Kidney epithelial cell (primary cell): ENCODE data around the gene TMEM42. TPM values are rescaled to one million over a fixed set of nuclear protein-coding genes. Genes with fewer than 3 reads are reported as not detected.

Source experiments
- DNase-seq: peaks from one replicate; pipeline ENCODE4 v3.0.0-alpha.2; 2010; ENCODE audit warnings: low read depth
- H3K27me3 ChIP-seq: 2 replicates; pipeline ENCODE4 v1.6.0; 2011; ENCODE audit warnings: low read length; ENCODE audit not compliant: control insufficient read depth, insufficient read depth
- H3K36me3 ChIP-seq: 2 replicates; pipeline ENCODE4 v1.5.1; 2011; ENCODE audit warnings: low read length; ENCODE audit not compliant: control insufficient read depth, insufficient read depth
- H3K4me3 ChIP-seq: 2 replicates; pipeline ENCODE4 v1.5.1; 2011; ENCODE audit warnings: low read depth, mild to moderate bottlenecking, control low read depth, low read length
- total RNA-seq: library from RNA; depleted of rRNA; stranded (reverse); fragments of >200 nt; gene quantifications from 2 replicates; pipeline ENCODE4 v1.2.3, GENCODE V29; 2015
- TF ChIP-seq, protein P1 (sequence below): IDR thresholded peaks from 2 replicates; pipeline ENCODE4 v1.5.1; 2011; ENCODE audit warnings: mild to moderate bottlenecking, moderate library complexity, low read length, control low read depth, inconsistent platforms; ENCODE audit not compliant: insufficient read depth, poor library complexity, severe bottlenecking

The TMEM42 gene
- total RNA-seq, 1 donor from 2014 or later: 12.9 TPM

DNA sequence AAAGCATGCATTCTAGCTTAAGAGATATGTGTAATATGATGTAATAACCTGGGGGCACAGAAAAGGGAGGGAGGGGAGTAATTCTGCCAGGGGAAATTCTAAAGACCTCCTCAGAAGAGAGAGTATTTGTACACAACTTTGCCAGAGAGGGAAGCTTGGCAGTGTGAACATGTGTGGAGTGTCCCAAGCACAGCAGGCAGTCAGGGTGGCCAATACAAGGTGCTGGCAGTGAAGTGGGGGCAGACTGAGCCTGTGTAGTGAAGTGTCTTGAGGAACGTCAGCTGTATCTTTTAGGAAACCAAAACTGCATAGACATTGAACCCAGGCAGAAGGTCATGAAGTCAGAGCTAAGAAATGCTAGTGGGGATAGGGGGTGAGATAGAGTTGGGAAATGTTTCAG, 29.7 kb upstream of the TMEM42 start:
- H3K27me3 ChIP-seq: no peaks in the 10 kb centered on the region
- DNase-seq: no peak
- no peaks in the 10 kb centered on the region for H3K36me3 ChIP-seq
- no peak overlapping the region for H3K4me3 ChIP-seq
- TF ChIP-seq, protein P1, sequence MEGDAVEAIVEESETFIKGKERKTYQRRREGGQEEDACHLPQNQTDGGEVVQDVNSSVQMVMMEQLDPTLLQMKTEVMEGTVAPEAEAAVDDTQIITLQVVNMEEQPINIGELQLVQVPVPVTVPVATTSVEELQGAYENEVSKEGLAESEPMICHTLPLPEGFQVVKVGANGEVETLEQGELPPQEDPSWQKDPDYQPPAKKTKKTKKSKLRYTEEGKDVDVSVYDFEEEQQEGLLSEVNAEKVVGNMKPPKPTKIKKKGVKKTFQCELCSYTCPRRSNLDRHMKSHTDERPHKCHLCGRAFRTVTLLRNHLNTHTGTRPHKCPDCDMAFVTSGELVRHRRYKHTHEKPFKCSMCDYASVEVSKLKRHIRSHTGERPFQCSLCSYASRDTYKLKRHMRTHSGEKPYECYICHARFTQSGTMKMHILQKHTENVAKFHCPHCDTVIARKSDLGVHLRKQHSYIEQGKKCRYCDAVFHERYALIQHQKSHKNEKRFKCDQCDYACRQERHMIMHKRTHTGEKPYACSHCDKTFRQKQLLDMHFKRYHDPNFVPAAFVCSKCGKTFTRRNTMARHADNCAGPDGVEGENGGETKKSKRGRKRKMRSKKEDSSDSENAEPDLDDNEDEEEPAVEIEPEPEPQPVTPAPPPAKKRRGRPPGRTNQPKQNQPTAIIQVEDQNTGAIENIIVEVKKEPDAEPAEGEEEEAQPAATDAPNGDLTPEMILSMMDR: no peak

DNA sequence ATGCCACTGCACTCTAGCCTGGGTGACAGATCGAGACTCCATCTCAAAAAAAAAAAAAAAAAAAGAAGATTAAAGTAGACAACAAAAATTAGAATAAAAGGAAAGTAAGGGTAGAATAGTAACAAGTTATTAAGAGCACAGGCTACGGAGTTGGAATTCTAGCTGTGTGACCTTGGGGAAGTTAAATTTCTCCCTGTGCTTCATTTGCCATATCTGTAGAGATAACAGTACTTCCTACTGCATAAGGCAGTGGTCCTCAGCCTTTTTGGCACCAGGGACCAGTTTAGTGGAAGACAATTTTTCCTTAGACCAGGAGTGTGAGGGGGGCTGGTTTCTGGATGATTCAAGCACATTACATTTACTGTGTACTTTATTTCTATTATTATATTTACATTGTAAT, 28.7 kb upstream of the TMEM42 start:
- no peaks in the 10 kb centered on the region for H3K27me3 ChIP-seq
- TF ChIP-seq, protein P1: no peak
- H3K4me3 ChIP-seq: no peak overlapping the region
- no peaks in the 10 kb centered on the region for H3K36me3 ChIP-seq
- no peak for DNase-seq

- no peak for DNase-seq
- TF ChIP-seq, protein P1: no peak
- no peaks in the 10 kb centered on the region for H3K27me3 ChIP-seq
- H3K36me3 ChIP-seq: no peaks in the 10 kb centered on the region
- H3K4me3 ChIP-seq: no peak overlapping the region
Observed at GRCh38 chr3:44833394-44833793, 28.3 kb upstream of the TMEM42 start.

DNA sequence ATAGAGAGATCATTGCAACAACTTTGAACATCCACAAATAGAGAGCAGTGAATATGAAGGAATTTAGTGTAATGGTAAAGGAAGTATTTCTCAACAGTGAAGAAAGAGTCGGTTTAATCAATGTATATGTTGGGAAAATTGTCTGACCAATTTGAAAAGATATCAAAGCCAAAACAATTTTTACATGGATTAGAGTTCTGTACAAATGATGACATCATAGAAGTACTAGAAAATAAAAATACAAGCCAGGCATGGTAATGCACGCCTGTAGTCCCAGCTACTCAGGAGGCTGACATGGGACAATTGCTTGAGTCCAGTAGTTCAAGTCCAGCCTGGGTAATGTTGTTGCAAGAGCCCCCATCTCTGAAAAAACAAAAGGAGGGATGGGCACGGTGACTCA, 26.0 kb upstream of the TMEM42 start:
- TF ChIP-seq, protein P1: no peak
- Histone ChIP-seq H3K27me3 (no peaks in the 10 kb centered on the region), H3K4me3 (no peak overlapping the region), H3K36me3 (no peaks in the 10 kb centered on the region)
- no peak for DNase-seq

GRCh38 chr3:44842376-44842775, 19.3 kb upstream of the TMEM42 start:
- TF ChIP-seq, protein P1: no peak
- H3K36me3 ChIP-seq: no peaks in the 10 kb centered on the region
- no peak for DNase-seq
- no peak overlapping the region for H3K4me3 ChIP-seq
- H3K27me3 ChIP-seq: no peaks in the 10 kb centered on the region
